VCaP (cell line): Measurements from ENCODE around the gene NUDT14.

ENCODE experiments used
- H3K27ac ChIP-seq: fragments of 450-650 bp; 2 replicates; pipeline ENCODE4 v1.5.1; 2017
- CTCF ChIP-seq: fragments of 450-650 bp; conservative IDR thresholded peaks from 2 replicates; pipeline ENCODE4 v1.5.1; 2017; ENCODE audit warnings: mild to moderate bottlenecking, moderate library complexity

NUDT14 gene

GRCh38 chr14:105160776-105161175 is 20.3 kb downstream of the NUDT14 start:
- no peak for TF ChIP-seq CTCF
- H3K27ac ChIP-seq = no peak overlapping the region

- H3K27ac ChIP-seq = no peak overlapping the region
- TF ChIP-seq CTCF = no peak
Observed at GRCh38 chr14:105159344-105159743, 21.8 kb downstream of the NUDT14 start.

- no peak for TF ChIP-seq CTCF
- H3K27ac ChIP-seq = no peak overlapping the region
Observed at GRCh38 chr14:105158794-105159193, 22.3 kb downstream of the NUDT14 start.

GRCh38 chr14:105157872-105158271 is 23.2 kb downstream of the NUDT14 start:
- H3K27ac ChIP-seq = no peak overlapping the region
- no peak for TF ChIP-seq CTCF

- H3K27ac ChIP-seq = no peak overlapping the region
- no peak for TF ChIP-seq CTCF
Observed at GRCh38 chr14:105156414-105157375, 24.4 kb downstream of the NUDT14 start.

GRCh38 chr14:105155681-105156413 is 25.3 kb downstream of the NUDT14 start:
- no peak overlapping the region for H3K27ac ChIP-seq
- no peak for TF ChIP-seq CTCF

GRCh38 chr14:105155071-105155651 is 26.0 kb downstream of the NUDT14 start:
- TF ChIP-seq CTCF = no peak

More at GRCh38 chr14:105155071-105155651, 26.0 kb downstream of the NUDT14 start:
- no peak overlapping the region for H3K27ac ChIP-seq
